ENCODE data around the gene FAM131B.

Gene FAM131B

GRCh38 chr7:143367972-143368371, 5.5 kb upstream of the FAM131B start:
- ChIA-PET CTCF (interaction anchor here (1.9 to 4.7 kb wide), 3 partner anchors 8 to 127 kb away, joined by 9 to 23 read pairs (median 9); no protein-coding TSS in a partner anchor), POLR2A (interaction anchor here (1.2 kb wide), 1 partner anchor 20 kb away, joined by 3 read pairs; no protein-coding TSS in a partner anchor)
- no peak for DNase-seq
- Histone ChIP-seq H3K4me1 (ENCODE audit: control extremely low read depth in 1 of 4, control insufficient read depth in 4 of 4, insufficient read depth in 4 of 4, low read length in 3 of 4) (peaks cover 2 to 19% (median 13%) of the 10 kb centered on the region in 4 experiments), H3K27ac (ENCODE audit: insufficient read depth in 1 of 2, low read depth in 1 of 2, low read length in 2 of 2, poor library complexity in 1 of 2, severe bottlenecking in 2 of 2) (no peak overlapping the region), H3K36me3 (ENCODE audit: control insufficient read depth in 4 of 4, insufficient read depth in 4 of 4, low read length in 3 of 4) (no peaks in the 10 kb centered on the region), H3K9me3 (ENCODE audit: control extremely low read depth in 1 of 5, control insufficient read depth in 4 of 5, insufficient read depth in 2 of 5, low read depth in 1 of 5, low read length in 4 of 5) (no peaks in the 10 kb centered on the region), H3K4me3 (ENCODE audit: control insufficient read depth in 1 of 7, extremely low read depth in 1 of 7, insufficient read depth in 4 of 7, low read depth in 2 of 7, low read length in 6 of 7) (no peak overlapping the region), H3K27me3 (replicated peaks in 2 of 5; ENCODE audit: control insufficient read depth in 4 of 5, insufficient read depth in 5 of 5, low read length in 4 of 5) (peaks cover 11 to 27% (median 17%) of the 10 kb centered on the region in 5 experiments)
- WGBS (ENCODE audit: insufficient coverage) = 100% methylated on average over 3 of the region's 4 CpGs

DNA sequence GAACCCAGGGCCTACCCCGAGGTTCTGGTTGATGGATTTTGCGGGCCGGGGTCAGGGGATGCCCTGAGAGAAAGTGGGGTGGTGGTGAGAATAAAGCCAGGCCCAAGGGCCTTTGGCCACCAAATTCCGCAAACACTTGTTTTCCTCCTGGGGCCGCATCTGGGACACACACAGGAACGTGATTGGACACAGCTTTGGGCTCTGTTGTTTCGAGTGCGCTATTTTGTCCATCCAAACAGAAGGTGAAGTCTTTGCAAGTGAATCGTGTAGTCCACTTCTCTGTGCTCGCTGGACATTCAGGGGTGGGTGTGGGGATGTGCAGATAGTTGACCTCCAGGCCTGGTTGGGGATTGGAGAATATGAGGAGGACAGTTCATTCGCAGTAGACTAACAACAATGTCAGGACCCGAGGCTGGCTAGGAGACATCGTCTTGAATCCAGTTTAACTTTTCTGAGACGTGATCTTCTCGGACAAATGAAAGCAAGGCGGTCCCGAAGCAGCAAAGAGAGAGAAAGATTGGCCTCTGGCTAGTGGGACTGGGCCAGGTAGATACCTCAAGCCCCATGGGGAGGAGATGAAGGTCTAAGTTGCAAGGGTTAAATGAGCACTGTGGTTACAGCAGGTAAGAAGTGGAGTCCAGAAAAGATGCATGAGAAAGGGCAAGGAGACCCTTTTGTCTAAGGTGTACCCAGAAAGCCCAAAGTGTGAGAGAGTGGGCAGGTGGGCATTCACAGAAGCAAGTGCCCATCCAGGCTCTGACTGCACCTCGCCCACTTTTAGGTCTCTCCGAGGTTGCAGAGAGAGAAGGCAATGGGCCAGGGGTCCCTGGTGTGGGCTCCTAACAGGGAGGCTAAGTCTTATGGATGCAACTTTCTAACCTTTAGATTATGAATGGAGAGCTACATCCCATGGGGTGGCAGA, 764 bp upstream of the FAM131B start:
- Histone ChIP-seq H3K4me1 (ENCODE audit: control extremely low read depth in 1 of 4, control insufficient read depth in 4 of 4, insufficient read depth in 4 of 4, low read length in 3 of 4) (peaks cover 0 to 18% (median 13%) of the 10 kb centered on the region in 4 experiments), H3K27me3 (replicated peaks in 2 of 5; ENCODE audit: control insufficient read depth in 4 of 5, insufficient read depth in 5 of 5, low read length in 4 of 5) (peaks cover 11 to 53% (median 23%) of the 10 kb centered on the region in 5 experiments), H3K9me3 (ENCODE audit: control extremely low read depth in 1 of 5, control insufficient read depth in 4 of 5, insufficient read depth in 2 of 5, low read depth in 1 of 5, low read length in 4 of 5) (no peaks in the 10 kb centered on the region), H3K4me3 (ENCODE audit: control insufficient read depth in 1 of 7, extremely low read depth in 1 of 7, insufficient read depth in 4 of 7, low read depth in 2 of 7, low read length in 6 of 7) (peak overlapping the region in 4 of 7 experiments; percentile 32 to 56 (median 50)), H3K36me3 (ENCODE audit: control insufficient read depth in 4 of 4, insufficient read depth in 4 of 4, low read length in 3 of 4) (no peaks in the 10 kb centered on the region), H3K27ac (ENCODE audit: insufficient read depth in 1 of 2, low read depth in 1 of 2, low read length in 2 of 2, poor library complexity in 1 of 2, severe bottlenecking in 2 of 2) (no peak overlapping the region)
- ChIA-PET CTCF (interaction anchor here (1.7 kb wide), 1 partner anchor 11 kb away, joined by 4 read pairs; no protein-coding TSS in a partner anchor), POLR2A (no interaction called here)
- no peak for DNase-seq
- WGBS (ENCODE audit: insufficient coverage) = 66% methylated on average over 19 of the region's 19 CpGs

DNA sequence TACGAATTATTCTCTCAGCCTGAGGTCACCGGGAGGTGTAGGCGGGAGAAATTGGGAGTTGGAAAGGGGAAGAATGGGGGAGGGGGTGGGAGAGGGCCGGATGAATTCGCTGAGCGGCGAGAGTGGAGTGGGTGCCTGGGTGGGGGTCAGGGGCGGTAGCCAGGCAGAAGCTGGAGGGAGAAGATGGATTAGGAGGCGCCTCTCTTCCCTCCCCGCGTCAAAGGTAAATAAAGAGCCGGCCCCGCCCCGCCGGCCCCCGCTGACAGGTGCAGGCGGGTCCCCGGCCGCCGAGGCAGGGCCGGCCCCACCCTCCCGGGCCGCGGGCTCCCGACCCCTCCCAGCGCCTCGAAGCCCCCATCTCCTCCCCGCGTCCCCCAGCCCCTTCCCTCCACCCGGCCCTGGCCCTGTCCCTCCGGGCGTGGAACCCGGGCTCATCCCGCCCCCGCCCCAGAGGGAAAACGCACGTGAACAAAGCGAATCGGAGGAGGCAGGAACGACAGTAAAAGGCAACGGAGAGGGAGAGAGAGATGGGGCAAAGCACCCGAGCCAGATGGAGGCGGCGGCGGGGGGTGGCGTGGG, 872 bp downstream of the FAM131B start:
- Histone ChIP-seq H3K27ac (ENCODE audit: insufficient read depth in 1 of 2, low read depth in 1 of 2, low read length in 2 of 2, poor library complexity in 1 of 2, severe bottlenecking in 2 of 2) (no peak overlapping the region), H3K27me3 (replicated peaks in 2 of 5; ENCODE audit: control insufficient read depth in 4 of 5, insufficient read depth in 5 of 5, low read length in 4 of 5) (peaks cover 11 to 53% (median 24%) of the 10 kb centered on the region in 5 experiments), H3K4me1 (ENCODE audit: control extremely low read depth in 1 of 4, control insufficient read depth in 4 of 4, insufficient read depth in 4 of 4, low read length in 3 of 4) (peaks cover 0 to 18% (median 13%) of the 10 kb centered on the region in 4 experiments), H3K9me3 (ENCODE audit: control extremely low read depth in 1 of 5, control insufficient read depth in 4 of 5, insufficient read depth in 2 of 5, low read depth in 1 of 5, low read length in 4 of 5) (no peaks in the 10 kb centered on the region), H3K4me3 (ENCODE audit: control insufficient read depth in 1 of 7, extremely low read depth in 1 of 7, insufficient read depth in 4 of 7, low read depth in 2 of 7, low read length in 6 of 7) (peak overlapping the region in 4 of 7 experiments; percentile 44 to 81 (median 64)), H3K36me3 (ENCODE audit: control insufficient read depth in 4 of 4, insufficient read depth in 4 of 4, low read length in 3 of 4) (no peaks in the 10 kb centered on the region)
- DNase-seq = no peak
- WGBS (ENCODE audit: insufficient coverage) = 3% methylated on average over 19 of the region's 46 CpGs
- ChIA-PET POLR2A (no interaction called here), CTCF (interaction anchor here (1.2 to 3.2 kb wide), 4 partner anchors 9 to 13 kb away, joined by 3 to 23 read pairs (median 7); no protein-coding TSS in a partner anchor)

DNA sequence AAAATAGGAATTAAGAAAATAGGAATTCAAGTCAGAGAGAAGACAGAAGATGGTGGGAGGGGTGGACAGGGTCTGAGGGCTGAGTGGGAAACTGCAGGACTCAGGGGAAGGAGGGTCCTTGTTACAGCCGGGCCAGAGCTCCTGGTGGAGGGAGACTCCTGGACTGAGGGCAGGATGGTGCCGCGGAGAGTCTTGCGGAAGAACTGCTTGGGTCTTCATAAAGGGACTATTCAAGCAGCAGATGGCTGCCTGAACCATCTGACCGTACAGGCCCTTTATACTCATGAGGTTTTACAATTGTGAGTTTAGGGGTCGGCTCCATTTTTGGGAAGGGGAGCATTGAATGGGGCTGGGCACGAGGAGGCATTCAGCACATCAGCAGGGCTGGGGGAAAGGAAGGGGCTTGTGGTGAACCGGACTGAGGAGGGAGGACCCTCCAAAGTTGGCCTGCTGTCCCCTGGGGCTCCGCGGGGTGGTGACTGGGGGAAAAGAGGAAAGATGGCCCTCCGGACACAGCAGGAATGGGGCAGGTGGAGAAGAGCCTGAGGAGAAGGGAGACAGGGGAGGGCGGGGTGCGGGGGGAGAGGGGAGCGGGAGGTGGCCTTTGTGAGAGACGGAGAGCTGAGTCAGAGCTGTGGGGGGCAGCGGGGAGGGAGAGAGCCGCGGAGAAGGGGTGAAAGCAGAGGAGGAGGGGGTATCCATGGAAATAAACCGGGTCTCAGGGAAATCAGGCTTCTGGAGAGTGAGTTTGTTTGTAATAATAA, 1.5 kb downstream of the FAM131B start:
- no peak overlapping the region for H3K27ac ChIP-seq (ENCODE audit: insufficient read depth in 1 of 2, low read depth in 1 of 2, low read length in 2 of 2, poor library complexity in 1 of 2, severe bottlenecking in 2 of 2)
- H3K36me3 ChIP-seq (ENCODE audit: control insufficient read depth in 4 of 4, insufficient read depth in 4 of 4, low read length in 3 of 4) = no peaks in the 10 kb centered on the region
- H3K4me3 ChIP-seq (ENCODE audit: control insufficient read depth in 1 of 7, extremely low read depth in 1 of 7, insufficient read depth in 4 of 7, low read depth in 2 of 7, low read length in 6 of 7) = peak overlapping the region in 1 of 7 experiments; percentile 81
- H3K27me3 ChIP-seq (replicated peaks in 2 of 5; ENCODE audit: control insufficient read depth in 4 of 5, insufficient read depth in 5 of 5, low read length in 4 of 5) = peaks cover 11 to 53% (median 24%) of the 10 kb centered on the region in 5 experiments
- ChIA-PET POLR2A (no interaction called here), CTCF (interaction anchor here (1.1 to 3.2 kb wide), 5 partner anchors 9 to 15 kb away, joined by 3 to 23 read pairs (median 10); no protein-coding TSS in a partner anchor)
- 70% methylated on average over 19 of the region's 19 CpGs for WGBS (ENCODE audit: insufficient coverage)
- H3K4me1 ChIP-seq (ENCODE audit: control extremely low read depth in 1 of 4, control insufficient read depth in 4 of 4, insufficient read depth in 4 of 4, low read length in 3 of 4) = peaks cover 0 to 18% (median 13%) of the 10 kb centered on the region in 4 experiments
- DNase-seq = peak in 2 of 3 donors; percentile 39 to 58
- H3K9me3 ChIP-seq (ENCODE audit: control extremely low read depth in 1 of 5, control insufficient read depth in 4 of 5, insufficient read depth in 2 of 5, low read depth in 1 of 5, low read length in 4 of 5) = no peaks in the 10 kb centered on the region

DNA sequence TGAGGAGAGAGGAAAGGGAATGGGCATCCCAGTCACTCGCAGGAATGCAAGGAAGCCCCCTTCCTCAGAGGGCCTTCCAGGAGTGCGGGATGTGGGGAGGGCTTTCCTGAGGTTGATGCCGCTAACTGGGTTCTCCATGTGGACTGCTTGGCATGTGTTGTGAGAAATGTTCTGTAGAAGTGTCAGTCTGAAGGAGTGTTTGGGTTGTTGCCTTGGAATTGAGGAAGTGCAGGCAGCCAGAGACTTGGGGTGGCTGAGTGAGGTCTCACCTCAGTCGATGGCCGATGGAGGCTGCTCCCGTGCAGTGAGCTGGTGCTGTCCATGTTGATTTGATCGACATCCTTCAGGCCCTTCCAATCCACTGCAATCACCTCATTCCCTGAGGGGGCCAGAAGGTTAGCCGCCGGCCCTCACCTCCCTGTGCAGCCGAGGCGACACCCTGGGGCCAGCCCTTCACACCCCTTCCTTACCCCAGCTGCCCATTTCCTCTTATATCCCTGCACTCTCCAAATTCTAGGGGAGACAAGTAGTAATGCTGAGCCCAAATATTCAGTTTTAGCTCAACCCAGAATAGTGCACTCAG, 2.7 kb downstream of the FAM131B start:
- peak in 2 of 3 donors; percentile 75 to 78 for DNase-seq
- Histone ChIP-seq H3K4me3 (ENCODE audit: control insufficient read depth in 1 of 7, extremely low read depth in 1 of 7, insufficient read depth in 4 of 7, low read depth in 2 of 7, low read length in 6 of 7) (no peak overlapping the region), H3K27ac (ENCODE audit: insufficient read depth in 1 of 2, low read depth in 1 of 2, low read length in 2 of 2, poor library complexity in 1 of 2, severe bottlenecking in 2 of 2) (no peak overlapping the region), H3K9me3 (ENCODE audit: control extremely low read depth in 1 of 5, control insufficient read depth in 4 of 5, insufficient read depth in 2 of 5, low read depth in 1 of 5, low read length in 4 of 5) (no peaks in the 10 kb centered on the region), H3K36me3 (ENCODE audit: control insufficient read depth in 4 of 4, insufficient read depth in 4 of 4, low read length in 3 of 4) (no peaks in the 10 kb centered on the region), H3K27me3 (replicated peaks in 2 of 5; ENCODE audit: control insufficient read depth in 4 of 5, insufficient read depth in 5 of 5, low read length in 4 of 5) (peaks cover 11 to 44% (median 22%) of the 10 kb centered on the region in 5 experiments), H3K4me1 (ENCODE audit: control extremely low read depth in 1 of 4, control insufficient read depth in 4 of 4, insufficient read depth in 4 of 4, low read length in 3 of 4) (peaks cover 0 to 18% (median 13%) of the 10 kb centered on the region in 4 experiments)
- ChIA-PET CTCF (interaction anchor here (1.1 to 3.2 kb wide), 5 partner anchors 10 to 15 kb away, joined by 3 to 23 read pairs (median 10); no protein-coding TSS in a partner anchor), POLR2A (no interaction called here)
- WGBS (ENCODE audit: insufficient coverage) = 70% methylated on average over 11 of the region's 11 CpGs

- no peaks in the 10 kb centered on the region for H3K9me3 ChIP-seq (ENCODE audit: control extremely low read depth in 1 of 5, control insufficient read depth in 4 of 5, insufficient read depth in 2 of 5, low read depth in 1 of 5, low read length in 4 of 5)
- no peak overlapping the region for H3K27ac ChIP-seq (ENCODE audit: insufficient read depth in 1 of 2, low read depth in 1 of 2, low read length in 2 of 2, poor library complexity in 1 of 2, severe bottlenecking in 2 of 2)
- no peak overlapping the region for H3K4me3 ChIP-seq (ENCODE audit: control insufficient read depth in 1 of 7, extremely low read depth in 1 of 7, insufficient read depth in 4 of 7, low read depth in 2 of 7, low read length in 6 of 7)
- ChIA-PET CTCF (interaction anchor here (1.4 to 3.2 kb wide), 3 partner anchors 12 to 118 kb away, joined by 5 to 23 read pairs (median 14); no protein-coding TSS in a partner anchor), POLR2A (no interaction called here)
- no peak for DNase-seq
- peaks cover 4 to 33% (median 16%) of the 10 kb centered on the region in 5 experiments for H3K27me3 ChIP-seq (replicated peaks in 2 of 5; ENCODE audit: control insufficient read depth in 4 of 5, insufficient read depth in 5 of 5, low read length in 4 of 5)
- no peaks in the 10 kb centered on the region for H3K36me3 ChIP-seq (ENCODE audit: control insufficient read depth in 4 of 4, insufficient read depth in 4 of 4, low read length in 3 of 4)
- peaks cover 0 to 23% (median 18%) of the 10 kb centered on the region in 4 experiments for H3K4me1 ChIP-seq (ENCODE audit: control extremely low read depth in 1 of 4, control insufficient read depth in 4 of 4, insufficient read depth in 4 of 4, low read length in 3 of 4)
- 99% methylated on average over 9 of the region's 12 CpGs for WGBS (ENCODE audit: insufficient coverage)
Measured at GRCh38 chr7:143358626-143359025, 3.9 kb downstream of the FAM131B start.

Data from common myeloid progenitor, CD34-positive (primary cell).